HG02973 (cell line): ENCODE data around the gene CXXC1.
A peak's percentile ranks its signal among the peaks of the same experiment; 100 is the strongest.
"Not testable (repeated sequence)": the region's sequence is repeated elsewhere in the genome, so short reads cannot be mapped to it uniquely, and the experiment has no call there.

Experiments used
- ATAC-seq: cut with Tn5 transposase; IDR thresholded peaks from one replicate; pipeline ENCODE4 v1.9.1; 2021; ENCODE audit warnings: moderate library complexity; ENCODE audit not compliant: unreplicated experiment

The CXXC1 gene

GRCh38 chr18:50298443-50299284 lies 11.2 kb upstream of the CXXC1 start:
- no peak for ATAC-seq

- ATAC-seq, result peak; percentile 99
Observed at GRCh38 chr18:50297621-50298442, 10.3 kb upstream of the CXXC1 start.

DNA sequence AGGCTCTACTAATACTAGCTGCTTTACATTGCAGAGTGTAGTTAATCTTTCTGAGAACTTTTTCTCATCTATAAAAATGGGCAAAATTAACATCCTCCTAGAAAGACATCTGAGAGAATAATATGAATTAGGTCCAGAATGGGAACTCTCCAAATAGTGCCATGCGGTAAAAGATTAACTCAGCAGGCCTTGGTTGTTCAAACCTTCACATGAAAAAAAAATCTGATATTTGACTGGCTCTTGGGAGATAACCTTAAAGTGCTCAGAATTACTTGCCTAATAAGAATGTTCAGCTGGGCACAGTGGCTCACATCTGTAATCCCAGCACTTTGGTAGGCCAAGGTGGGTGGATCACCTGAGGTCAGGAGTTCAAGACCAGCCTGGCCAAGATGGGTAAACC lies 5.5 kb upstream of the CXXC1 start:
- ATAC-seq, result no peak

GRCh38 chr18:50289108-50289443 lies 1.6 kb upstream of the CXXC1 start:
- no peak for ATAC-seq

- ATAC-seq, result not testable (repeated sequence)
Observed at GRCh38 chr18:50288348-50289107, 1.0 kb upstream of the CXXC1 start.

- peak; percentile 1 for ATAC-seq
Observed at GRCh38 chr18:50287028-50287440, 458 bp downstream of the CXXC1 start.

DNA sequence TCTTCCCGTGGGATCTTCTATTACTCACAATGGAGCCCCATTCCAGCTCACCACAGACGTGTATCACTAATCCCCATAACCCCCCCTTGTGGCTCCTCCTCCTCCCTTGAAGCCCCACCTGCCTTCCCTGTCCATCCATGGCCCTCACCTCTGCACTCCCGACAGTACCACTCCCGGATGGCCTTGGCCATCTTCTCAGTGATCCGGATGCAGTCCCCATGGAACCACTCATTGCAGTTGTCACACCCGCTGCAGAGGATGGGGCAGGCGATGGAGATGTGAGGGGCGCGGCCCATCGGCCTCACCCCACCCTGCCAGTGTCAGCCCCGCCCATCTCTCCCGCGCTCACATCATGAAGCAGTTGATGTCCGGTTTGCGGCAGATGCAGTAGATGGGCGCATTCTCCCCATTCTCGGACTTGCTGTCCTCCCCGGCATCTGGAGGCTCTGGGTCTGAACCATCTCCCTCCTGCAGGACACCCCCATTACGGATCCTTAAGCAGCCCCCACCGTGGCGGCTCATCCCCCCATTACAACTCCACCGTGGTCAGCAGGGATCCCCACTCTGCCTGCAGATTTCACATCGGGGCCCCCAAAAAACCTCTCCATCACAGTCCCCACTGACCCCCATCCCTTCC lies 983 bp downstream of the CXXC1 start:
- no peak for ATAC-seq

DNA sequence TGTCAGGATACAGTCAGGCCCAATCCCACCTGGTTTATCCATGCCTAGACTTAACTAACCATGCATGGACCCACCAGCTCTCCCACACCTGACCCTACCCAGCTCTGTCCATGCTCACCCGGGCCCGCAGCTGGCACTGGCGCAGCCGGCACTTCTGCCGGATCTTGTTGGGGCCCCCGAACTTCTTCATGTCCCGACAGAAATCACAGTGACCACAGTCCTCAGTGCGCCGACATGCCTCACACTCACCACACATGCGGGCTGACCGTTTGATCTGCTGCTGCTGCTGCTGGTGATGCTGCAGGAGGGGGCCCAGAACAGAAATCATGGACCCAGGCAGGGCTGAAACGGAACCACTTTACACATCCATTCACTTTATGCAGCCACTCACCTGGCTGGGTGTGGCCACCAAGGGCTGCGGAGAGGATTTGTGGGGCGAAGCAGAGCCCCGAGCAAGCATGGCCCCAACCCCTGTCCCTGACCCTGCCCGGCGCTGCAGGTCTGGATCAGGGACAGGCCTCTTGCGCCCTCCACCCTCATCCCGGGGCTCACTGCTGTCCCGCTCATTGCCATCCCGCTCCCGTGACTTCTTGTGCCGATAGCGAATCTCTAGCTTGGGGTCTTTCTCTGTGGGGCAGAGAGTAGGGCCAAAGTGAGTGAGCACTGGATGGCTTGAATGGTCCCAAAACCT lies 1.7 kb downstream of the CXXC1 start:
- no peak for ATAC-seq

GRCh38 chr18:50285071-50285470 lies 2.4 kb downstream of the CXXC1 start:
- no peak for ATAC-seq

DNA sequence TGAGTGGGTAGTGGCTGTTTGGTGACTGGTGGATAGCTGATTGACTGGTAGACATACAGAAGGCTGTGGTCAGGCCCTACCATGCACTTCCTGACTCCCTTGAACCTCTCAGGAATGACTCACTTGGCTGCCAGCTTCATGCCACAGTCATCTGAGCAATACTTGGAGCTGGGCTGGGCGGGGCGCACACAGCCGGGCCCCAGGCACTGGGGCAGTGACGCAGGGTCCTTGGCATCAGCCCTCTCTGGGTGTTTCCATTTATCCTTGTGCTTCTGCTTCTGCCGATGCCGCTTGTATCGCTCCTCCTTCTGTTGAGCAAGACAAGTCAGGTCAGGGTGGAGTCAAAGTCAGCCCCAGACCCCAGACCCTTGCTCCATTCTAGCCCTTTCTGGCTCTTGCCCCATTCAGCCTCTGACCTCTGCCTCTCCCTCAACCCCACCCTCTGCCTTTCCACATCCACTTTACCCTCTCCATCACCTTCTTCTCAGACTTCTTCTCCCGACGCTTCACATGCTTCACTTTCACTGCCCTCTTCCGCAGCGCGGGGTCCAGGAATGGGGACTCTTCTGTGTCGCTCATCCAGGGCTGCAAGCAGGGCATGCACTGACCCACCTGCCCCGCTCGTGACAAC lies 3.1 kb downstream of the CXXC1 start:
- no peak for ATAC-seq

DNA sequence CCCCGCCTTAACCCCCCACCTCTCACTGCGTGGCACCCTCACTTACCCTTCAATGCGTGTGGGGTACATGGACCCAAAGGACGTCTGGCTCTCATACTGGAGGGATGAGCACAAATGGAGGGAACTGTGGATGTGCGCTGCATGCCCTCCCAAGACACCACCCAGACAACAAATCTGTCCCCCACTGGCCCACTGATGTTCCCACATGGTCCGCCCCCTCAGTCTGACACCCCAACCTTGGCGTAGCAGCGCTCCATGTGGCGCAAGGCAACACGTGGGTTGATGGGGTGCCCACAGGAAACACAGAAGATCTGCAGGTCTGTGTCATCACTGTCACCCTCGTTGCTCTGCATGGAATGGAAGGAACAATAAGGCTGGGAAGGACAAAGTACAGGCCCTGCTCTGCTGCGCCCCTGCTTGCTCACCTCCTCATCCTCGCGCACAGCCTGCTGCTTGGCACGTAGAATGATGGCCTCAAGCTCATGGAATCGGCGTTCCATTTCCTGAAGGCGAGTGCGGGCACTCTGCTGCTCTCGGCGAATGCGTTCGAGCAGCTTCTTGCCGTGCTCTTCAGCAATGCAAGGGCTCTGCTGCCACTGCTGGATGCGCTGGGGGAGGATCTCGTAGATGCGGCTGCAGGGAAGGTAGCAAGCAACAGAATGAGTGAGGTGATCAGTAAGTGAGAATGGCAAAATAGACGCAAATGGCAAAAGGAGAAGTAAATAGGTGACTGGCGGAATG lies 3.9 kb downstream of the CXXC1 start:
- ATAC-seq, result no peak

- no peak for ATAC-seq
Observed at GRCh38 chr18:50282521-50283335, 4.8 kb downstream of the CXXC1 start.

- no peak for ATAC-seq
Observed at GRCh38 chr18:50281972-50282520, 5.4 kb downstream of the CXXC1 start.

DNA sequence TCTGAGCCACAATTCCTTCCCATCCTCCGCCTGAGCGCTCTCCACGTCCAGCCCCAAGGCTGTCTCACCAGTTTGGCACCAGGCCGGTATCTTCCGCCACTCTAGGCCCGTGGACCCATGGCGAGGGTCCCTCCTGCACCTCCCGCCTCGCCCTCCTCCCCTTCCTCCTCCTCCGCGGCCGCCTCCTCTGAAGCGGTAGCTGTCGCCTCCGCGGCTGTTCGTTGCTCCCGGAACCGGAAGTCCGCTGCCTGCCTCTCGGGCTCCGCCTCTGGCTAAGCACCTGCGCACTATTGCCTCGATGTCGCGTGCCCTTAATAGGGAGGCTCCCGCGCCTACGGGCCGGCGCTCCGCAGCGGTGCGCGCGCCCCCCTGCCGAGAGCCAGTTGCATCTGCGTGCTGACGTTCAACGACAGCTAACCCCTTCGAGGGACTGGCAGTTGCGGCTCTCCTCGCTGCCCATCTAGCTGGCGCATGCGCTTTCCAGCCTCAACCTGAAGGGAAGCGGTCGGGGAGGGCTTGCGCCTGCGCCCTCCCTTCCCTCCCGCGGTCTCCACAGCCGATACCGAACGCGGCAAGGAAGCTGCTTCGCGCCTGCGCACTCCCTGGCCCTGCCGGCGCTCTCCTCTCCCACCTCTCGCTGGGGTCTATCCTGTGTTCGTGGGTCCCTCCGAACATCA lies 6.1 kb downstream of the CXXC1 start, which contains the start of gene MBD1:
TSS of gene MBD1 (minus strand) at position 229 of the 677 bp plus-strand sequence. CDS start 1,531 bp downstream, outside the sequence.
- ATAC-seq, result peak; percentile 86

DNA sequence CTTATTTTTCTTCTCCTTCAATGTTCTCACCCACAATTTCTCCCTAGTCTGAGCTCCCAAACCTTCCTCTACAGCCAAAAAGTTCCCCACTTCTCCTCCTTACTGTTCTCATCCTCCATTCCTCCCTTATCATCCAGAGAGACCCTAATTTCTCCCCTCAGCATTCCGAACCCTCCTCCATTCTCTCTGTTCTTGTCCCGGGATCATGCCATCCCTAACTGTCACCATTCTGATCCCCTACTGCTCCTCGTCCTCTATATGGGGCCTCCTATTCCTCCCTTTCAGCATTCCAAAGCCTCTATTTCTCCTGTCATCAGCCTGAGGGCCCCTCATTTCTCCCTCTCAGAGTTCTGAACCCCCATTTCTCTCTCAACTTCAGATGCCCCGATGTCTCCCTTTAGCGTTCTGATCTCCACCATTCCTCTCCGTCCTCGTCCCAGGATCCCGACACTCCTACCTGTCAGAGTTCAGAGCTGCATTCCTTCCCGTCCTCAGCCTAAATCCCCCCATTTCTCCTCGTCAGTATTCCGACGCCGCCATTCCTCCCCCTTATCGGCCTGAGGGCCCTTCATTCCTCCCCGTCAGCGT lies 6.7 kb downstream of the CXXC1 start:
- no peak for ATAC-seq

GRCh38 chr18:50279752-50280151 lies 7.7 kb downstream of the CXXC1 start:
- no peak for ATAC-seq

DNA sequence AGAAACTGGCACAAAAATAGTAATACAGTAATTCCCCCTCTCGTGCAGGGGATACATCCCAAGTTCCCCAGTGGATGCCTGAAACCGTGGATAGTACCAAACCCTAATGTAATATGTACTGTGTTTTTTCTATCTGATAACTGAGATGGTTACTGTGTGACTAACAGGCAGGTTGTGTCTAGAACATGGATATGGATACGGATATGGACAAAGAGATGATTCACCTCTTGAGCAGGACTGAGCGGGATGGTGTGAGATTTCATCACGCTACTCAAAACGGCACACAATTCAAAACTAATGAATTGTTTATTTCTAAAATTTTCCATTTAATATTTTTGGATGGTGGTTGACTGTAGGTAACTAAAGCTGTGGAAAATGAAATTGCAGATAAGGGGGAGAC lies 9.6 kb downstream of the CXXC1 start:
- no peak for ATAC-seq
